Activated CD8-positive, alpha-beta T cell treated with anti-CD3 and anti-CD28 coated beads, Interleukin-2, amount 10 ng/mL, durations not matched to agents 7 days and 5 days (primary cell): ENCODE data around the gene SYCN. TPM values are rescaled to one million over a fixed set of nuclear protein-coding genes. Genes with fewer than 3 reads are reported as not detected.
A peak's percentile ranks its signal among the peaks of the same experiment; 100 is the strongest.

Source experiments
- ATAC-seq: fragments of 150-1000 bp; cut with Tn5 transposase; one replicate; pipeline ENCODE4 v1.10.0; 2021; ENCODE audit warnings: moderate library complexity
- CTCF ChIA-PET: fragments of 350-600 bp; sonication (Branson Sonifier 250); formaldehyde crosslinking; loops from one replicate; lab custom pipeline; 2021; ENCODE audit warnings: antibody characterized with exemption; lab: Charles Lee
- POLR2A ChIA-PET: fragments of 350-600 bp; sonication (Branson Sonifier 250); formaldehyde crosslinking; loops from one replicate; lab custom pipeline; 2021; ENCODE audit warnings: antibody characterized with exemption; lab: Charles Lee
- DNase-seq: peaks from one replicate; pipeline ENCODE4 v3.0.0-alpha.2; 2020
- H3K27ac Mint-ChIP-seq: one replicate; pipeline ENCODE4 v1.8.0; 2021; ENCODE audit warnings: mild to moderate bottlenecking, mixed read lengths
- H3K27me3 Mint-ChIP-seq: one replicate; pipeline ENCODE4 v1.8.0; 2021; ENCODE audit warnings: low read depth, mixed read lengths
- H3K36me3 Mint-ChIP-seq: one replicate; pipeline ENCODE4 v1.8.0; 2021; ENCODE audit warnings: low read depth, mixed read lengths
- H3K4me1 Mint-ChIP-seq: one replicate; pipeline ENCODE4 v1.8.0; 2021; ENCODE audit warnings: low read depth, mixed read lengths
- H3K4me3 Mint-ChIP-seq: one replicate; pipeline ENCODE4 v1.8.0; 2021; ENCODE audit warnings: mild to moderate bottlenecking, mixed read lengths
- H3K9me3 Mint-ChIP-seq: one replicate; pipeline ENCODE4 v1.8.0; 2022; ENCODE audit warnings: mixed read lengths; ENCODE audit not compliant: insufficient read depth
- total RNA-seq, 2 experiments: library from RNA; stranded (reverse); gene quantifications; one replicate each; pipeline ENCODE4 v1.2.3, GENCODE V29; 2021

SYCN gene
- total RNA-seq, 2 experiments from 2014 or later, result not detected

DNA sequence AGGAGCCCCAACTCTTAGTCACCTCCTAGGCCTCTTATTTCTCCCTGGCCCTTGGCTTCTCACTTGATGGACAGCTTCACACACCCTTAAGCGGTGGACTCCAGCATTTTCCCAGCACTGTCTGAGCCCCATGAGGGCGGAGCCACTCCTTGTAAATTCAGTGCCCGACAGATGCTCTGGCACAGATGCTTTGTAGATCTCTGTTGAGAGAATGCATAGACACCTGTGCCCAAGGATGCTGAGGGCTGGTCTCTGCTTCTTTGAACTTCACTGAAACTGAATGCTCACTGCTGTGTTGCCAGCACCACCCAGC, 3.3 kb downstream of the SYCN start:
- Mint-ChIP-seq H3K9me3 (no peaks in the 10 kb centered on the region), H3K27me3 (peaks cover 56% of the 10 kb centered on the region), H3K27ac (no peak overlapping the region), H3K4me3 (no peak overlapping the region), H3K36me3 (no peaks in the 10 kb centered on the region), H3K4me1 (peaks cover 14% of the 10 kb centered on the region)
- DNase-seq (no peak), ATAC-seq (no peak)
- ChIA-PET CTCF (no interaction called here), POLR2A (no interaction called here)

DNA sequence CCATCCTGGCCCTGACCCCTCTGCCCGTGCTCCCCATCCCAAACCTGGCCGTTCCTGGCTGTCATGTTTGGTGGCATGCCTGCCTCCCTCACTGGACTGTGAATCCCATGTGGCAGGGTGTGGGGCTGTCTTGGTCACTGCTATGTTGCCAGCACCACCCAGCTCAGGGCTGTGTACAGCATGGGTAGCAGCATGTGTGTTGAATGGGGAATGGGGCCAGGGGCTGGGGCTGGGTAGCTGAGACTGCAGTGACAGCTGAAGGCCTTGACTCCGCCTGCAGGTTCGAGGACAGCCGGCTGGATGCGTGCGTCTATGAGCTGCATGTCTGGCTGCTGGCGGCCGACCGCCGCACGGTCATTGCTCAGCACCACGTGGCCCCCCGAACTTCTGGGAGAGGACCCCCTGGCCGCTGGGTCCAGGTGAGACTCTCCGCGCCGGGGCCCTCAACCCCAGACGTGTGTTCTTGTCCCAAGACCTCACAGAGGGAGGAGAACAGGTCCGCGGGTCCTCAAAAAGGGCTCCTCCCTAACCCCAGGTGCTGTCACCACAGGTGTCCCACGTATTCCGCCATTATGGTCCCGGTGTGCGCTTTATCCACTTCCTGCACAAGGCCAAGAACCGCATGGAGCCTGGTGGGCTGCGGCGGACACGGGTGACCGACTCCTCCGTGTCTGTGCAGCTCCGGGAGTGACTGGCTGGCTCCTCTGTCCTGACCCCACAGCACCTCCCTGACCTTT, 3.8 kb downstream of the SYCN start:
- Mint-ChIP-seq H3K27ac (no peak overlapping the region), H3K36me3 (no peaks in the 10 kb centered on the region), H3K4me1 (peaks cover 19% of the 10 kb centered on the region), H3K4me3 (no peak overlapping the region), H3K9me3 (no peaks in the 10 kb centered on the region), H3K27me3 (peaks cover 59% of the 10 kb centered on the region)
- no peak for ATAC-seq
- no peak for DNase-seq
- POLR2A ChIA-PET, result no interaction called here
- CTCF ChIA-PET, result no interaction called here

DNA sequence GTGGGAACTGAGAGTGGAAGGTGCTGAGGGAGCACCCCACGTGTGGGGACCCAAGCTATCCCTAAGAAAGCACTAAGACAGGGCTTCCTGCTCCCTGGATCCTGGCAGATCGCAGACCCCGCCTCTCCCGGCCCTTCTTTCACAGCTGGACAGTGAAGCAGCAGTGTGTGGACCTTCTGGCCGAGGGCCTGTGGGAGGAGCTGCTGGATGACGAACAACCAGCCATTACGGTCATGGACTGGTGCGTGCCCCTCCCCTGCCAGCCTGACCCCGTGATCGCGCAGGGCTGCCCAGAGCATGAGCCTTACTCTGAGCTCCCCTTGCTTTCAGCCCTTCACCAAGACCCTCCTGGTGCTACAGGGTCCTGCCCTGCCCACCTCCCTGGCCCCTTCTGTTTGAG, 5.0 kb downstream of the SYCN start:
- Mint-ChIP-seq H3K27ac (no peak overlapping the region), H3K27me3 (peaks cover 54% of the 10 kb centered on the region), H3K4me3 (no peak overlapping the region), H3K36me3 (no peaks in the 10 kb centered on the region), H3K9me3 (no peaks in the 10 kb centered on the region), H3K4me1 (peaks cover 19% of the 10 kb centered on the region)
- ATAC-seq (no peak), DNase-seq (no peak)
- CTCF ChIA-PET, result interaction anchor here (0.7 kb wide), 1 partner anchor 77 kb away, joined by 3 read pairs; no protein-coding TSS in a partner anchor
- POLR2A ChIA-PET, result no interaction called here

DNA sequence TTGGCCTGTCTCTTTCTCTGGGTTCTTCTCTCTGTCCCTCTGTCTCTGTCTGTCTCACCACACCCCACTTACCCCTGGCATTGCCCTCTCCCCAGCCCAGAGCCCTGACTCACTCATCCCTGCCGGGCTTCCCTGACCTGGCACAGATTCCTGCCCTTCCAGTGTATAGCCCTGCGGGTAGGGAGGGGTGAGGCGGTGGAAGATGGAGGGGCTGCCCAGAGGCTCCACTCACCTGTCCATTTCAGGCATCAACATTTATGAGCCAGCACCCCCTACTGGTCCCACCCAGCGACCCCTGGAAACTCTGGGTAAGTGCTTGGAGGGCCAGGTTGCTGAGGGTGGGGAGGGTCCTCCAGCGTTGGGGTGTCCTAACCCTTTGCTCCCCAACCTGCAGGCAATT, 6.3 kb downstream of the SYCN start:
- POLR2A ChIA-PET, result no interaction called here
- Mint-ChIP-seq H3K27ac (no peak overlapping the region), H3K9me3 (no peaks in the 10 kb centered on the region), H3K4me1 (peaks cover 19% of the 10 kb centered on the region), H3K36me3 (no peaks in the 10 kb centered on the region), H3K27me3 (peaks cover 47% of the 10 kb centered on the region), H3K4me3 (no peak overlapping the region)
- DNase-seq (no peak), ATAC-seq (no peak)
- CTCF ChIA-PET, result no interaction called here

DNA sequence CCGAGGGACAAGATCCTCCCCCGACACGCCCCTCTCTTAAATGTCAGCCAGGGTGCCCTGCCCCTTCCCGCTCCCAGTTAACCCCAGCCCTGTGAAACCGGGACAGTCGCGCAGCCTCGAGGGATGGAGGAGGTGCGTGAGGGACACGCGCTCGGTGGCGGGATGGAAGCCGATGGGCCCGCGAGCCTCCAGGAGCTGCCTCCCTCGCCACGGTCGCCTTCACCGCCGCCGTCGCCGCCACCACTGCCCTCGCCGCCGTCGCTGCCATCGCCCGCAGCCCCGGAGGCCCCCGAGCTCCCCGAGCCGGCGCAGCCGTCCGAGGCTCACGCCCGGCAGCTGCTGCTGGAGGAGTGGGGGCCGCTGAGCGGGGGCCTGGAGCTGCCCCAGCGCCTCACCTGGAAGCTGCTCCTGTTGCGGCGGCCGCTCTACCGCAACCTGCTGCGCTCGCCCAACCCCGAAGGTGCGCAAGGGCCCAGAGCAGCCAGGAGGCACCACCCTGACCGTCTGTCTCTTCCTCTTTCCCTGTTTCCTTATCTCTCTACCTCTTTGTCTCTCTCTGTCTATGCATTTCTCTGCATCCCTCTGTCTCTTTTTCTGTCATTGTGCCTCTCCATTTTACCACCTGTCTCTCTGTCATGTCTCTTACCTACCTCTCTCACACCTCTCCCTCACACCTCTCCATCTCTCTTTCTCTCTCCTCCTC, 7.1 kb downstream of the SYCN start, which contains the start of gene NCCRP1:
NCCRP1 (plus strand) TSS at position 105 of the 703 bp plus-strand sequence; CDS start at position 124, 19 bp downstream.
- POLR2A ChIA-PET, result no interaction called here
- Mint-ChIP-seq H3K9me3 (no peaks in the 10 kb centered on the region), H3K27ac (no peak within 1 kb of the TSS), H3K4me1 (peaks cover 19% of the 10 kb centered on the region), H3K36me3 (no peaks in the 10 kb centered on the region), H3K4me3 (no peak within 1 kb of the TSS), H3K27me3 (peaks cover 43% of the 10 kb centered on the region)
- DNase-seq (no peak), ATAC-seq (peak; percentile 43)
- CTCF ChIA-PET, result no interaction called here

DNA sequence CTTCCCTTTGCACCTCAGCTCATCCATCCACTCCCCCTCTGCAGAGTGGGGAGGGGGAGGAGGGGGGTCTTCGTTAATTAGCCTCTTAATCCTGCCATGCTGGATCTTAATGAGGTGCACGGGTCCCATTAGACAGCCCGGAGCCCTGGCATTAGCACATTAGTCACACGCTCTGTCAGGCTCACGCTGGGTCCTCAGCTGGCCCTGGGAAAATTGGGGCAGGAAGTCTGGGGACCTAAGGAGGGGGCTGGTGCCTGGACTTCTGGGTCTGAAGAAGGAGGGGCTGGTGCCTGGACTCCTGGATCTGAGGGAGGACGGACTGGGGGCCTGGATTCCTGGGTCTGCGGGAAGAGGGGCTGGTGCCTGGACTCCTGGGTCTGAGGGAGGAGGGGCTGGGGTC, 7.7 kb downstream of the SYCN start:
- no peaks in the 10 kb centered on the region for H3K36me3 Mint-ChIP-seq
- H3K27me3 Mint-ChIP-seq, result peaks cover 41% of the 10 kb centered on the region
- no peak overlapping the region for H3K27ac Mint-ChIP-seq
- CTCF ChIA-PET, result no interaction called here
- peaks cover 19% of the 10 kb centered on the region for H3K4me1 Mint-ChIP-seq
- no peak overlapping the region for H3K4me3 Mint-ChIP-seq
- no peak for DNase-seq
- no peaks in the 10 kb centered on the region for H3K9me3 Mint-ChIP-seq
- no peak for ATAC-seq
- POLR2A ChIA-PET, result no interaction called here

DNA sequence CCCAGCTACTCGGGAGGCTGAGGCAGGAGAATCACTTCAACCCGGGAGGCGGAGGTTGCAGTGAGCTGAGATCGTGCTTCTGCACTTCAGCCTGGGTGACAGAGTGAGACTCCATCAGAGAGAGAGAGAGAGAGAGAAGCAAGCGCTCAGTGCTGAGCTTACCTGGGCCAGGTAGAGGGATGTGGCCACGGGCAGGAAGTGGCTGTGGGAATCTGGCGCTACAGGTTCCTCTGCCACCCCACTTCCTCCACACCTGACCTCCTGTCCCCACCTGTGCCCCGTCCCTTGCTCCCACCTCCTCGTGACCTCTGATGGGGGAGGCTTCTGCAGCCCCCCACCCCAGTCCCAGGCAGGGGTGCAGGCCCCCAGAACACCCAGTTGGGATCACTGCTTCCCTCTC, 8.3 kb downstream of the SYCN start:
- H3K9me3 Mint-ChIP-seq, result no peaks in the 10 kb centered on the region
- peaks cover 37% of the 10 kb centered on the region for H3K27me3 Mint-ChIP-seq
- H3K27ac Mint-ChIP-seq, result no peak overlapping the region
- ATAC-seq, result no peak
- CTCF ChIA-PET, result no interaction called here
- POLR2A ChIA-PET, result no interaction called here
- H3K36me3 Mint-ChIP-seq, result no peaks in the 10 kb centered on the region
- no peak for DNase-seq
- H3K4me3 Mint-ChIP-seq, result no peak overlapping the region
- H3K4me1 Mint-ChIP-seq, result peaks cover 19% of the 10 kb centered on the region

DNA sequence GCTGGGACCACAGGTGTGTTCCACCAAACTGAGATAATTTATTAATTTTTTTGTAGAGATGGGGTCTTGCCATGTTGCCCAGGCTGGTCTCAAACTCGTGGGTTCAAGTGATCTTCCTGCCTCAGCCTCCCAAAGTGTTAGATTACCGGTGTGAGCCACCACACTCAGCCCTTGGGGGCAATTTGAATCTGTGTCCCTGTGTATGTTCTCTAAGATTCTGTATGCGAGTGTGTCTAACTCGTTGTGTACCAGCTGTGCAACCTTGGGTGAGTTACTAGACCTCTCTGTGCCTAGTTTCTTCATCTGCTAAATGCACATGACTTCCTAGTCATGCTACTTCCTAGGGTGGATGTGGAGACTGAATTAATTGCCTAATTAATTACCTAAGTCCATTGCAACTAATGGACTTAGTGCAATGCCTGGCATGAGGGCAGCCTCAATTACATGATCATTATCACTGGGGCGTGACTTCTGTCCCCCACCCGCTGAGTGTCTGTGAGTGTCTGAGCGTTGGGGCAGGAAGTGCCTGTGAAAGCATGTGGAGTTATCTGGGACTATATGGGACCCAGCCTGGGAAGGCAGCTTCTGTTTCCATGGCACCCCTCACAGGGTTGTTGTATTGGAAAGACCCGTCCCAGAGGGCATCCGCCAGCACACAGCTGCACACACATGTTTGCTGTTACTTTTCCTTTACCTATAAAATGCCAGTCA, 9.1 kb downstream of the SYCN start:
- Mint-ChIP-seq H3K36me3 (no peaks in the 10 kb centered on the region), H3K27ac (no peak overlapping the region), H3K9me3 (no peaks in the 10 kb centered on the region), H3K4me3 (no peak overlapping the region), H3K27me3 (peaks cover 36% of the 10 kb centered on the region), H3K4me1 (peaks cover 19% of the 10 kb centered on the region)
- ChIA-PET POLR2A (no interaction called here), CTCF (no interaction called here)
- DNase-seq (no peak), ATAC-seq (no peak)

DNA sequence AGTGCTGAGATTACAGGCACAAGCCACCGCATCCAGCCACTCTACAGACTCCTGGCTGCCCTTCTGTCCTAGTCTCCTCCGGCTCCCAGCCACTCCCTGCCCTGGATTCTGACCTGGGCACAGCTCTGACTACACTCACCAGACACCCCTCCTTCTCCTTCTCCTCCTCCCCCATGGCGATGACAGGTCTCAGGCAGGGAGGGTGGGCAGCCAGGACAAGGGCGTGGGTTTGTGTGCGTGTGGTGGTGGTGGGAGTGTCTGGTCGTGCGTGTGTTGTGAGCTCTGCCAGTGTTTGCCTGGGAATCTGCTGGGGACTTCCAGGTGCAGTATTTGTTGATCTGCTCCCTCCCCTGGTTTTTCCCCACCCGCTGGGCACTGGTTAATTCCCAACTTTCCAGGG, 10.3 kb downstream of the SYCN start:
- POLR2A ChIA-PET, result no interaction called here
- H3K27me3 Mint-ChIP-seq, result peaks cover 35% of the 10 kb centered on the region

DNA sequence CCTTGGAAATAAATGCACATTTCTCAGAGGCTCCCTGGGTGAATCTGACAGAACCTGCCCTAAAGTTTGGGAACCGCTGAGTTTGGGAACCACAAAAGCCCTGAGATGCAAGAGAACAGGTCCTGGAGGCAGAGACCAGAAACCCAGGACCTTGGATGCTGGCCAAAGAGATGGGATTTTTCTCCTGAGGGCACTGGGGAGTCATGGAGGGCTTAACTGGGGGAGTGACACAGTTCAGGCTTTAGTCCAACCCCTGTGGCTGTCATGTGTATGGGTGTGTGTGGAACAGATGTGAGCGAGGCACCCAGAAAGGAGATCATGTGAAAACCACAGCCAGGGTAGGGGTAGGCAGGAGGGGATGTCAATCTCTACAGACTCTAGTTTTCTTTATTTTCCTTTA, 11.2 kb downstream of the SYCN start:
- Mint-ChIP-seq H3K4me1 (peaks cover 19% of the 10 kb centered on the region), H3K27me3 (peaks cover 29% of the 10 kb centered on the region), H3K27ac (no peak overlapping the region), H3K9me3 (no peaks in the 10 kb centered on the region), H3K4me3 (no peak overlapping the region), H3K36me3 (no peaks in the 10 kb centered on the region)
- DNase-seq, result no peak
- POLR2A ChIA-PET, result interaction anchor here (0.6 kb wide), 1 partner anchor 26 kb away, joined by 5 read pairs; no protein-coding TSS in a partner anchor
- CTCF ChIA-PET, result no interaction called here
- ATAC-seq, result no peak

More for the DNA sequence above, 10.3 kb downstream of the SYCN start:
- CTCF ChIA-PET, result interaction anchor here (0.6 kb wide), 1 partner anchor 218 kb away, joined by 3 read pairs; no protein-coding TSS in a partner anchor
- Mint-ChIP-seq H3K36me3 (no peaks in the 10 kb centered on the region), H3K4me3 (no peak overlapping the region), H3K4me1 (peaks cover 19% of the 10 kb centered on the region), H3K27ac (no peak overlapping the region), H3K9me3 (no peaks in the 10 kb centered on the region)
- no peak for DNase-seq
- no peak for ATAC-seq

DNA sequence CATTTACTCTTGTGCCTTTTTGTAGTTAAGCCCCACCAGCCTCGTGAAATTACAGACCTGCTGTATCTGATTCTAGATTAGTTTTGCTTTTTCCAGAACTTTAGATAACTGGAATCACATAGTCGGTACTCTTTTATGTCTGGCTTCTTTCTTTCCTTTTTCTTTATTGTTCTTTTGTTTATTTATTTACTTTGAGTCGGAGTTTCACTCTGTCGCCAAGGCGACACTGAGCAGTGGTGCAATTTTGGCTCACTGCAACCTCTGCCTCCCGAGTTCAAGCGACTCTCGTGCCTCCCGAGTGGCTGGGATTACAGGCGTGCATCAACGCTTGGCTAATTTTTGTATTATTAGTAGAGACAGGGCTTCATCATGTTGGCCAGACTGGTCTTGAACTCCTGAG, 13.3 kb downstream of the SYCN start:
- Mint-ChIP-seq H3K27ac (no peak overlapping the region), H3K27me3 (peaks cover 22% of the 10 kb centered on the region), H3K9me3 (no peaks in the 10 kb centered on the region), H3K36me3 (no peaks in the 10 kb centered on the region), H3K4me1 (peaks cover 6% of the 10 kb centered on the region), H3K4me3 (no peak overlapping the region)
- no peak for DNase-seq
- POLR2A ChIA-PET, result interaction anchor here (0.7 kb wide), 1 partner anchor 223 kb away, joined by 3 read pairs; no protein-coding TSS in a partner anchor
- CTCF ChIA-PET, result no interaction called here
- no peak for ATAC-seq

DNA sequence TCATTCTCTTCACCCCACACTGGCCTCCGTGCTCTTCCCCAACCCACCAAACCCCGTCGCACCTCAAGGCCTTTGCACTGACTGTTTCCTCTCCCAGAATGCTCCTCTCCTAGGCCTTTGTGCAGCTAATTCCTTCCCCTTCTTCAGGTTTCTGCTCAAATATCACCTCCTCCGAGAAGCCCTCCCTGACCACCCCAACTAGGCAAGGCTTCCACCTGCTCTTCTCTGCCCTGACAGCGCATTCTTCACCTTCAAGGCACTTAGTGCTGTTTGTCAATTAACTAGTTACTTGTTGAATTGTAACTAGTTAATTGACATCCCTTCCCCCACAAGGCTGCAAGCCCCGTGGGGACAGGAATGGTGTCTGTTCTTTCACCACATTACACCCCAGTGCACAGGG, 15.1 kb downstream of the SYCN start:
- POLR2A ChIA-PET, result interaction anchor here (0.6 kb wide), 1 partner anchor 27 kb away, joined by 3 read pairs; no protein-coding TSS in a partner anchor
- H3K9me3 Mint-ChIP-seq, result no peaks in the 10 kb centered on the region
- no peak for ATAC-seq
- DNase-seq, result no peak
- no peaks in the 10 kb centered on the region for H3K4me1 Mint-ChIP-seq
- no peaks in the 10 kb centered on the region for H3K36me3 Mint-ChIP-seq
- CTCF ChIA-PET, result interaction anchor here (0.9 kb wide), 1 partner anchor 227 kb away, joined by 3 read pairs; no protein-coding TSS in a partner anchor
- H3K27ac Mint-ChIP-seq, result no peak overlapping the region
- H3K4me3 Mint-ChIP-seq, result no peak overlapping the region
- peaks cover 10% of the 10 kb centered on the region for H3K27me3 Mint-ChIP-seq
